Stimulated activated CD4-positive, alpha-beta T cell treated with anti-CD3 and anti-CD28 coated beads, Interleukin-1b, Interleukin-23, amount 100 ng/mL, for 4 hours (primary cell): ENCODE data around the gene ATIC.
"Not testable (repeated sequence)": the region's sequence is repeated elsewhere in the genome, so short reads cannot be mapped to it uniquely, and the experiment has no call there.

Source experiments
- DNase-seq, 2 donors: peaks; one replicate each; pipeline ENCODE4 v3.0.0-alpha.2; 2020; ENCODE audit warnings: low read depth in 2 of 2

Gene ATIC

DNA sequence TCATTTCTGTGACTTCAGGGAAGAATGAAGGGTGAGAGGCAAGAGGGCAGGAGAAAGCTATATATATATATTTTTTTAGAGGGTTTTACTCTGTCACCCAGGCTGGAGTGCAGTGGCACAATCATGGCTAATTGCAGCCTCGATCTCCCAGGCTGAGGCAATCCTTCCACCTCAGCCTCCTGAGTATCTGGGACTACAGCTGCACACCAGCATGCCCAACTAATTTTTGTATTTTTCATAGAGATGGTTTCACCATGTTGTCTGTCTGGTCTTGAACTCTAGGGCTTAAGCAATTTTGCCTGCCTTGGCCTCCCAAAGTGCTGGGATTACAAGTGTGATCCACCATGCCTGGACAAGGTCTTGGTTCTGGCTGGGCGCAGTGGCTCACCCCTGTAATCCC is 3.4 kb downstream of the ATIC start:
- no peak for DNase-seq

DNA sequence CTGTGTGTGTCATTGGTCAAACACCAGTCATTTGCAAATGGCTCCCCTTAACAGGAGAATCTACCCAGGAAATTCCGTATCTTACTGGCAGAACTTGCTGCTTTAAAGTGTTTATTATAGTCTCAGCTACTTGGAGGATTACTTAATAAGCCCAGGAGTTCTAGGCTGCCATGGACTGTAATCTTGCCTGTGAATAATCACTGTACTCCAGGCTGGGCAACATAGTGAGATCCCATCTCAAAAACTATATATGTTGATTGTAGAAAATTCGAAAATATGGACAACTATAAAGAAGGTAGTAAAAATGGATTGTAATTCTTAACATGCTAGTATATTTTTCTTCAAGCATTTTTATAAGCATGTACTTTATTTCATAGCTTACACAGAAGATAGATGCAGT is 4.5 kb downstream of the ATIC start:
- DNase-seq = no peak

DNA sequence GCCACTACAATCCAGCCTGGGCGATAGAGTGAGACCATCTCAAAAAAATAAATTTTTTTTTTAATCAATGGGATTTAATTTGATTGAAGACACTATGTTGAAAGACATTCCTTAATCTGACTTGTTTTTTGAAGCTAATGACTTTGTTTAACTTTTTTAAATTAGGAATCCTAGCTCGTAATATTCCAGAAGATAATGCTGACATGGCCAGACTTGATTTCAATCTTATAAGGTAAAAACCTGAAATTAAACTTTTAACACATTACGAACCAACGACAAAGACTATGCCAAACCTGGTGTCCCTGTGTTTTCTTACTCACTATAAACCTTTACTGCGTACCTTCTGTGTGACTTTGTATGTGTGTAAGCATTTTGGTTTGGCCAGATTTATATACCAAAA is 7.6 kb downstream of the ATIC start:
- no peak for DNase-seq

DNA sequence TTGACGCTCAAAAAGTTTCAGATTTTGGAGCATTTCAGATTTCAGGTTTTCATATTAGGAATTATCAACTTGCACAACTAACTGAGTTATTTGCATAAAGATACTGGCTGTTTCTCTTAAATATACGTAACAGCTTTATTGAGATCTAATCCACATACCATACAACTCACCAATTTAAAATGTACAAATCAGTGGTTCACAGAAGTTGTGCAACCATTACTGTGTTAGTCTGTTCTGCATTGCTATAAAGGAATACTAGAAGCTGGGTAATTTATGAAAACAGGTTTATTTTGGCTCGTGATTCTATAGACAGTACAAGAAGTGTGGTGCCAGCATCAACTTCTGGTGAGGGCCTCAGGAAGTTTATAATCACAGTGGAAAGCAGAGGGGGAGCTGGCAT is 8.2 kb downstream of the ATIC start:
- no peak for DNase-seq

- no peak for DNase-seq
Measured at GRCh38 chr2:215320679-215321078, 8.8 kb downstream of the ATIC start.

- no peak for DNase-seq
Measured at GRCh38 chr2:215324811-215325210, 13.0 kb downstream of the ATIC start.

GRCh38 chr2:215328066-215328465 is 16.2 kb downstream of the ATIC start:
- DNase-seq = no peak

- no peak for DNase-seq
Measured at GRCh38 chr2:215332872-215333595, 21.2 kb downstream of the ATIC start.

GRCh38 chr2:215338883-215339679 is 27.2 kb downstream of the ATIC start:
- no peak for DNase-seq

DNA sequence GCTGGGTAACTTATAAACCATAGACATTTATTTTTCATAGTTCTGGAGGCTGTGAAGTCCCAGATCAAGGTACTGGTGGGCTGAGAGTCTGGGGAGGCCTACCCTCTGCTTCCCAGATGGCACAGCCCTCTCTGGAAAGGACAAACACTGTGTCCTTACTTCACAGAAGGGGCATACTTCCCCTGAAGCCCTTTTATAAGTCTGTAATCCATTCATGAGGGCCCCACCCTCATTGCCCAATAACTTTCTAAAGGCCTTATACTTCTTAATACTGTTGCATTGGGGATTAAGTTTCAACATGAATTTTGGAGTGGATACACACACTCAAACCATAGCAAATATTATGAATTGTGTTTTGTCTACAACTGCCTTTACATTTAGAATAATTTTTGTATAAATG is 36.0 kb downstream of the ATIC start:
- DNase-seq = no peak

- no peak for DNase-seq
Measured at GRCh38 chr2:215352602-215353001, 40.7 kb downstream of the ATIC start.

- no peak for DNase-seq
Measured at GRCh38 chr2:215354771-215355695, 43.2 kb downstream of the ATIC start.

DNA sequence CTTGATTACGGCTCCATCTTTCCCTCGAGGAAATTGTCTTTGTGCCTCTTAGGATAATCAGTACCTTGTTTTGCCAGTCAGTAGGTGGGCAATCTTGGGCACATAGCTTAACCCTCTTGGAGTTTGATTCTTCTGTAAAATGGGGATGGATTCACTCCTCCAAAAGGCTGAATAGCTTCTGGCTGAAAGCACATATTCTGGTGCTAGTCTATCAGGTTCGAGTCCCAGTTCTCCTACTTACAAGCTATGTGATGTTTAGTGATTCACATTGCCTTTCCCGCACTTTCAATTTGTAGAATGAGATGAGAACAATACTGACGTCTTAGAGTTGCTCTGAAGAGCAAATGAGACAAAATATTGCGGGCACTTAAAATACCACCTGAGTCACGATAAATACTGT is 43.9 kb downstream of the ATIC start:
- no peak for DNase-seq

DNA sequence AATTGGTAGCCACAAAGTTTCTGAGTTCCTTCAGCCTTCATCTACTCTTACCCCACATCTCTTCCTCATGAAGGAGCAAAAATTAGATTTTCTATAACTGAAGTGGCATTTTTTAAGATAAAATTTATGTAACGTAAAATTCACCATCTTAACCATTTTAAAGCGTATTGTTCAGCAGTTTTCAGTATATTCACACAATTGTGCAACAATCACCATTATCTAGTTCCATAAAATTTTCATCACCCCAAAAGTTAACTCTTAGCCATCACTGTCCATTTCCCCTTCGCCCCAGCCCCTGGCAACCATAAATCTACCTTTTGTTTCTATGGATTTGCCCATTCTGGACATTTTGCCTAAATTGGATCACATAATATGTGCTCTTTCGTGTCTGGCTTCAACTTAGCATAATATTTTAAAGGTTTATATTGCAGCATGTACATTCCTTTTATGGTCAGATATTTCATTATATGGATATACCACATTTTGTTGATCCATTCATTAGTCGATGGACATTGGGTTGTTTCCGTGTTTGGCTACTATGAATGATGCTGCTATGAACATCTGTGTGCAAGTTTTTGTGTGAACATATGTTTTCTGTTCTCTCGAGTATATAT is 44.6 kb downstream of the ATIC start:
- DNase-seq = no peak

GRCh38 chr2:215356948-215357461 is 45.1 kb downstream of the ATIC start:
- no peak for DNase-seq

GRCh38 chr2:215357660-215358059 is 45.8 kb downstream of the ATIC start:
- no peak for DNase-seq

DNA sequence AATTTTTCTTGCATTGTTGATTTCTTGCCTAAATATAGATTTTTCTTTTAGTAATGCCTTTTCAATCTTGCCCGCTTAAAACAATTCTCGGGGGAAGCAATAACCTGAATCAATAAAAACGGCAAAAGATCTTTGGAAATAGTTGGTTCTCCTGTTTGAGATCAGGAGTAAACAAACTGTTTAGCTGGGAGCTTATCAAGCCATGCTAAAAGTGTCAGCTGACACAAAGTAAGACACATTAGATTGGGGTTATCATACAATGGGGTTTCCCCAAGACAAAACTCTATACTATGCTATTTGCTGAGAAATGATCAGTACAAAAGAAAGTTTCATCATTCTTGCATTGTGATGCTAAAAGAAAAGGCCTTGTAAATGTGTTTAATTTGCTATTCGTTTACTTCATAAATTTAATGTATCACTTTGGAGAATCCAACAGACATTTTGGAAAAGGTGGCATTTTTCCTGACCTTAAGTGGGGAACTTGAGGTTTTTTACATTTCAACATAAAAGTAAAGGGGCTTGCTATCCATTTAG is 46.5 kb downstream of the ATIC start:
- no peak for DNase-seq

DNA sequence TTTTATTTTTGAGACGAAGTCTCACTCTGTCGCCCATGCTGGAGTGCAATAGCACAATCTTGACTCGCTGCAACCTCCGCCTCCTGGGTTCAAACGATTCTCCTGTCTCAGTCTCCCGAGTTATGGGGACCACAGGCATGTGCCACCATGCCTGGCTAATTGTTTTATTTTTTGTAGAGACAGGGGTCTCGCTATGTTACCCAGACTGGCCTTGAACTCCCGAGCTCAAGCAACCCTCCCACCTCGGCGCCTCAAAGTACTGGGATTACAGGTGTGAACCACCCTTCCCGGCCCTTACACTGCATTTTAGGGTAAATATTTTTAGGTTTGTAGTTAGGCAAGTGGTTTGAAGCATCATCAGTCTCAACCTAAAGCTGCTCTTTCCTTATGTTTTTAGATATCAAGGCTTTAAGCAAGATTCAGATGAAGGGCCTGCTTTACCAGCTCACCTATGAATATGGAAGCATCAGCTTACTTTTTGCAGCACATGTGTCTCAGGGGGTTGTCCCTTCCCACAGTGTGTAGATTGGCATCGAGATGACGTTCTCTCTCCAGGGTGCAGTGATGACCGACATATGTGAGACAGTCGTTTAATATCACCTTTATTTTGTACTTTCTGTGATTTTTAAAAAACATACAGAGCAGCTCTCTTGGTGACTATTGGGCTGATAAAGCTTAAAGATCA is 47.2 kb downstream of the ATIC start:
- no peak for DNase-seq

GRCh38 chr2:215359576-215359922 is 47.7 kb downstream of the ATIC start:
- no peak for DNase-seq

GRCh38 chr2:215360059-215360458 is 48.2 kb downstream of the ATIC start:
- not testable (repeated sequence) for DNase-seq

DNA sequence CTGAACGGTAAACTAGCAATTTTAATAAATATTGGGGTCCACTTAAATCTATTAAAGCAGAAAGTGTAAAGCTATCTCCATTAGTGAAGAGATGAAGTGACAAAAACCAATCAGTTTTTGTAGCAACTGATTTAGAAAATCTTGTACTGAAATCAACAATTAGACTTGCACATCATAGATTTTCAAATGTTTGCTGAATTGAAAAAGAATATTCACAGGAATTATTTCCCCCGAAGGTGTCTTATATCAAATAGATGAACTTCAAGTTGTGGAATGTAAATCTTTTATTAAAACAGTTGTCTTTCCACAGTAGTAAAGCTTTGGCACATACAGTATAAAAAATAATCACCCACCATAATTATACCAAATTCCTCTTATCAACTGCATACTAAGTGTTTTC is 48.7 kb downstream of the ATIC start:
- no peak for DNase-seq
